Measurements from ENCODE around the gene PAFAH1B1. TPM values are rescaled to one million over a fixed set of nuclear protein-coding genes. Genes with fewer than 3 reads are reported as not detected.

The PAFAH1B1 gene
- total RNA-seq, 5 donors from 2014 or later (not counting 1 experiment from before 2014, with no cell fraction given), result 113 to 133 (median 122) TPM

DNA sequence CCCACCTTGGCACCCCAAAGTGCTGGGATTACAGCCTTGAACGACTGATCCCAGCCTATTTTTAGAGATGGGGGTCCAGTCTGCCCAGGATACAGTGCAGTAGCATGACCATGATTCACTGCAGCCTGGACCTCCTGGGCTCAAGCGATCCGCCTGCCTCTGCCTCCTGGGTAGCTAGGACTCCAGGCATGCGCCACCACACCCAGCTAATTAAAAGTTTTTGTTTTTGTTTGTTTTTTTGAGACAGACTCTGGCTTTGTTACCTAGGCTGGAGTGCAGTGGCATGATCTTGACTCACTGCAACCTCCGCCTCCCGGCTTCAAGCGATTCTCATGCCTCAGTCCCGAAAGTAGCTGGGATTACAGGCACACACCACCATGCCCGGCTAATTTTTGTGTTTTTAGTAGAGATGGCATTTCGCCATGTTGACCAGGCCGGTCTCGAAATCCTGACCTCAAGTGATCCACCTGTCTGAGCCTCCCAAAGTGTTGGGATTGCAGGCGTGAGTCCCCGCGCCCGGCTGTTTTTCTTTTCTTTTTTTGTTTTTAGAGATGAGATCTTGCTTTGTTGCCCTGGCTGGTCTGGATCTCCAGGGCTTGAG, 2.3 kb upstream of the PAFAH1B1 start:
- no peaks in the 10 kb centered on the region for H3K9me3 Mint-ChIP-seq
- Histone ChIP-seq H3K9me3 (no peaks in the 10 kb centered on the region), H3K27ac (ENCODE audit: low read length) (no peak overlapping the region), H3K27me3 (replicated peaks in 1 of 2; ENCODE audit: control insufficient read depth in 2 of 2, extremely low read depth in 1 of 2, insufficient read depth in 2 of 2, low read length in 1 of 2) (peaks cover 0 to 3% of the 10 kb centered on the region in 2 experiments), H3K4me3 (ENCODE audit: control insufficient read depth in 1 of 2, extremely low read depth in 1 of 2, low read length in 1 of 2) (no peak overlapping the region), H3K36me3 (ENCODE audit: control insufficient read depth in 2 of 2, extremely low read depth in 1 of 2, insufficient read depth in 1 of 2, low read length in 1 of 2) (no peaks in the 10 kb centered on the region), H3K4me1 (ENCODE audit: control insufficient read depth in 1 of 2, extremely low read depth in 1 of 2, insufficient read depth in 2 of 2, low read length in 2 of 2) (peaks cover 14 to 17% of the 10 kb centered on the region in 2 experiments)
- ChIA-PET CTCF (no interaction called here), POLR2A (no interaction called here)
- DNase-seq (no peak), ATAC-seq (replicated peaks in 1 of 4) (no peak)
- no peak overlapping the region for H3K4me3 Mint-ChIP-seq
- peaks cover 16 to 18% (median 18%) of the 10 kb centered on the region in 3 donors for H3K4me1 Mint-ChIP-seq
- no peak overlapping the region for H3K27ac Mint-ChIP-seq
- H3K27me3 Mint-ChIP-seq, result no peaks in the 10 kb centered on the region
- 95% methylated on average over 7 of the region's 16 CpGs for WGBS (ENCODE audit: insufficient coverage)
- H3K36me3 Mint-ChIP-seq, result no peaks in the 10 kb centered on the region

DNA sequence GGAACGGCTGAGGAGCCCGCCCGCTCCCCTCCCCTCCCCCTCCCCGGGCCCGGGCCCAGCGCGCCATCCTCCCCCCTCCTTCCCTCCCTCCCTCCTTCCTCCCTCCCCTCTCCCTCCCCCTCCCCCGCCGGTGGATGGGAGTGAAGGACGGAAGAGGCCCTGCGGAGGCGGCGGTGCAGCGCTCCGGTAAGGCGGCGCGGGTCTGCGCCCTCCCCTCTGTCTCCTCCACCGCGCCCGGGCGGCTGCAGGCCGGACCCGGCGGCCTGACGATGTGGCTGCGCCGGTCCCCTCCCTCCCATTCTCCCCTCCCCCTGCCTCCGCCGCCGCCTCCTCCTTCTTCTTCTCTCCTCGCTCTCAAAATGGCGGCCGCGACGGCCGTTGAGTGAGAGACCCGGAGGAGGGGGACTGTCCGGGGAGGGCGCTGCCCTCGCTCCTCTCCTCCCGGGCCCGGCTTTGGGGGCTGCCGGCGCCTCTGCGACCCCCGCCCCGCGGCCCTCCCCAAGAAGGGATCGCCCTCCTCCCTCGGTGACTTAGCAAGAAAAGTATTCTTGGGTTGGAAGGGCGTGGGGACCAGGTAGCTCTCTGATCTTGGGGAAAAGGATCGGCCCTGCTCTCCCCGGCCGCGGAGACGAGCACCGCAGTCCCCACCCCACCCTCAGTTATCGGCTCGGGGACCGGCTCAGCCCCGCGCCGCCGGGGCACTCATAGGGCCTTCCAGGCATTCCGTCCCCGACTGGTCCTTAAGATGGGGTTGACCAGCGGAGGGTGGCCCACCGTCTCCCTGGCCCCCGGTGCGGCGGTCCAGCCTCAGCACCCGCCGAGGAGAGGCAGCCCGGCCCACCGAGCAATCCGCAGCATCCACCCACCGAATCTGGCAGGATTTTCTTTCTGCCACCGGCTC, 617 bp downstream of the PAFAH1B1 start:
- peak overlapping the region; percentile 90 to 93 for H3K27ac Mint-ChIP-seq
- H3K27me3 ChIP-seq (replicated peaks in 1 of 2; ENCODE audit: control insufficient read depth in 2 of 2, extremely low read depth in 1 of 2, insufficient read depth in 2 of 2, low read length in 1 of 2), result no peaks in the 10 kb centered on the region
- peak overlapping the region; percentile 77 to 97 for H3K4me3 ChIP-seq (ENCODE audit: control insufficient read depth in 1 of 2, extremely low read depth in 1 of 2, low read length in 1 of 2)
- no peaks in the 10 kb centered on the region for H3K9me3 Mint-ChIP-seq
- CTCF ChIA-PET, result interaction anchor here in 1 of 2 donors (0.6 to 1.5 kb wide), 2 partner anchors 32 to 81 kb away, joined by 3 to 5 read pairs; no protein-coding TSS in a partner anchor
- H3K9me3 ChIP-seq, result no peaks in the 10 kb centered on the region
- peaks cover 29% of the 10 kb centered on the region in 2 experiments for H3K4me1 ChIP-seq (ENCODE audit: control insufficient read depth in 1 of 2, extremely low read depth in 1 of 2, insufficient read depth in 2 of 2, low read length in 2 of 2)
- no peaks in the 10 kb centered on the region for H3K36me3 ChIP-seq (ENCODE audit: control insufficient read depth in 2 of 2, extremely low read depth in 1 of 2, insufficient read depth in 1 of 2, low read length in 1 of 2)
- peaks cover 40 to 43% (median 43%) of the 10 kb centered on the region in 3 donors for H3K4me1 Mint-ChIP-seq
- POLR2A ChIA-PET, result interaction anchor here (0.6 to 1.2 kb wide), 6 partner anchors 13 to 83 kb away, joined by 3 to 12 read pairs (median 4); partner anchors contain the start of gene METTL16 (in 1 of the 2)
- peak; percentile 65 to 77 (median 72) for ATAC-seq (replicated peaks in 1 of 4)
- no peaks in the 10 kb centered on the region for H3K27me3 Mint-ChIP-seq
- peak in 34 of 35 experiments; percentile 63 to 84 (median 78) for DNase-seq
- H3K27ac ChIP-seq (ENCODE audit: low read length), result peak overlapping the region; percentile 94
- H3K4me3 Mint-ChIP-seq, result peak overlapping the region; percentile 84 to 97 (median 95)
- H3K36me3 Mint-ChIP-seq, result no peaks in the 10 kb centered on the region
- under 1% methylated on average over 46 of the region's 80 CpGs for WGBS (ENCODE audit: insufficient coverage)

GRCh38 chr17:2594722-2595599, 1.5 kb downstream of the PAFAH1B1 start:
- Histone ChIP-seq H3K27me3 (replicated peaks in 1 of 2; ENCODE audit: control insufficient read depth in 2 of 2, extremely low read depth in 1 of 2, insufficient read depth in 2 of 2, low read length in 1 of 2) (no peaks in the 10 kb centered on the region), H3K4me1 (ENCODE audit: control insufficient read depth in 1 of 2, extremely low read depth in 1 of 2, insufficient read depth in 2 of 2, low read length in 2 of 2) (peaks cover 31 to 33% of the 10 kb centered on the region in 2 experiments), H3K27ac (ENCODE audit: low read length) (peak overlapping the region; percentile 94), H3K4me3 (ENCODE audit: control insufficient read depth in 1 of 2, extremely low read depth in 1 of 2, low read length in 1 of 2) (peak overlapping the region; percentile 77 to 97), H3K36me3 (ENCODE audit: control insufficient read depth in 2 of 2, extremely low read depth in 1 of 2, insufficient read depth in 1 of 2, low read length in 1 of 2) (no peaks in the 10 kb centered on the region), H3K9me3 (no peaks in the 10 kb centered on the region)
- Mint-ChIP-seq H3K36me3 (peaks cover 4% of the 10 kb centered on the region), H3K27me3 (no peaks in the 10 kb centered on the region), H3K4me3 (peak overlapping the region; percentile 84 to 97 (median 95)), H3K9me3 (no peaks in the 10 kb centered on the region), H3K4me1 (peaks cover 47 to 50% (median 50%) of the 10 kb centered on the region in 3 donors), H3K27ac (peak overlapping the region; percentile 86 to 93)
- ATAC-seq (replicated peaks in 1 of 4), result no peak
- 0% methylated on average over 3 of the region's 16 CpGs for WGBS (ENCODE audit: insufficient coverage)
- ChIA-PET CTCF (interaction anchor here in 1 of 2 donors (0.7 kb wide), 2 partner anchors 8 to 220 kb away, joined by 4 to 8 read pairs; no protein-coding TSS in a partner anchor), POLR2A (interaction anchor here (0.6 to 1.1 kb wide), 3 partner anchors 14 to 84 kb away, joined by 3 to 4 read pairs (median 4); partner anchors contain the start of gene METTL16 (in 1 of the 2))
- peak in 2 of 35 experiments; percentile 5 to 41 for DNase-seq

DNA sequence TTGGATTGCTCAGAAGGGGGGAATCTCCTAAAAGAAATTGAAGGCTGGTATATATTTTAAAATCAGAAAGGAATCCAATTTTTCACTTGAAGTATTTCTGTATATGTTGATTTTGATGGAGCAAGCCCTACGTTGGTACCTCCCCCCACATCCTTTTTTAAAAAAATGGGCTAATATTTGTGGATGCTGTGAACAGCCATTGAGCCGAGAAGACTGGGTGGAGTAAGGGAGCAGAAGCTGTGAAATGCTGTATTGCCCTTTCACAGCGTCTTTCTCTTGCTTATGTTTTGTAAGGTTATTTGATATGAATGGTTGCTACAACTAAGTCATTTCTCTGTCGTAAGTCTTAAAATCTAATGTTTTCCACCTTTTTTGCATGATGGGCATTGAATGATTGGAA, 2.3 kb downstream of the PAFAH1B1 start:
- H3K4me1 ChIP-seq (ENCODE audit: control insufficient read depth in 1 of 2, extremely low read depth in 1 of 2, insufficient read depth in 2 of 2, low read length in 2 of 2), result peaks cover 33 to 38% of the 10 kb centered on the region in 2 experiments
- ATAC-seq (replicated peaks in 1 of 4) (no peak), DNase-seq (peak in 1 of 35 experiments; percentile 17)
- Mint-ChIP-seq H3K4me1 (peaks cover 50 to 53% (median 50%) of the 10 kb centered on the region in 3 donors), H3K4me3 (peak overlapping the region; percentile 84 to 97 (median 95)), H3K36me3 (peaks cover 4% of the 10 kb centered on the region), H3K27me3 (no peaks in the 10 kb centered on the region), H3K9me3 (no peaks in the 10 kb centered on the region), H3K27ac (peak overlapping the region in 1 of 2 donors; percentile 15)
- ChIA-PET CTCF (interaction anchor here in 1 of 2 donors (0.6 to 0.7 kb wide), 3 partner anchors 9 to 219 kb away, joined by 4 to 8 read pairs (median 4); no protein-coding TSS in a partner anchor), POLR2A (interaction anchor here (0.5 to 1.6 kb wide), 3 partner anchors 10 to 130 kb away, joined by 5 to 8 read pairs (median 8); no protein-coding TSS in a partner anchor)
- H3K4me3 ChIP-seq (ENCODE audit: control insufficient read depth in 1 of 2, extremely low read depth in 1 of 2, low read length in 1 of 2), result peak overlapping the region; percentile 23 to 97
- H3K36me3 ChIP-seq (ENCODE audit: control insufficient read depth in 2 of 2, extremely low read depth in 1 of 2, insufficient read depth in 1 of 2, low read length in 1 of 2), result no peaks in the 10 kb centered on the region
- H3K27me3 ChIP-seq (replicated peaks in 1 of 2; ENCODE audit: control insufficient read depth in 2 of 2, extremely low read depth in 1 of 2, insufficient read depth in 2 of 2, low read length in 1 of 2), result no peaks in the 10 kb centered on the region
- no peaks in the 10 kb centered on the region for H3K9me3 ChIP-seq
- no peak overlapping the region for H3K27ac ChIP-seq (ENCODE audit: low read length)
- WGBS (ENCODE audit: insufficient coverage), result 20% methylated on average over 1 of the region's 4 CpGs

DNA sequence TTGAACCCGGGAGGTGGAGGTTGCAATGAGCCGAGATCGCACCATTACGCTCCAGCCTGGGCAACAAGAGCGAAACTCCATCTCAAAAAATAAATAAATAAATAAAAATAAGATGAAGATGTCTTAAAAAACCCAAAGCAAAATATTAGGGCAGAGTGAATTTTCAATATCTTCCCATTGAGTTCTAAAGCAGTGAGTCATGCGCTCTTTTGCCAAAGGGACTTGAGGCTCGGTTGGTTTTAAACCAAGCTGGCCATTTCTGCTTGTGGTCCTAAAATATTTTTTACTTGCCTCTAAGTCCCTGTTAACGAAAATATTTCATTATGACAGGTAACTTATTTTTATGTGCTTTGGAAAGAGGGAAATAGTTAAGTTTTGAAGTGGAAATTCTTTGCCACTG, 4.7 kb downstream of the PAFAH1B1 start:
- no peaks in the 10 kb centered on the region for H3K27me3 Mint-ChIP-seq
- ATAC-seq (replicated peaks in 1 of 4) (no peak), DNase-seq (no peak)
- H3K36me3 Mint-ChIP-seq, result peaks cover 4% of the 10 kb centered on the region
- no peaks in the 10 kb centered on the region for H3K36me3 ChIP-seq (ENCODE audit: control insufficient read depth in 2 of 2, extremely low read depth in 1 of 2, insufficient read depth in 1 of 2, low read length in 1 of 2)
- WGBS (ENCODE audit: insufficient coverage), result 100% methylated on average over 2 of the region's 8 CpGs
- no peak overlapping the region for H3K27ac Mint-ChIP-seq
- no peak overlapping the region for H3K4me3 ChIP-seq (ENCODE audit: control insufficient read depth in 1 of 2, extremely low read depth in 1 of 2, low read length in 1 of 2)
- peaks cover 69 to 71% (median 70%) of the 10 kb centered on the region in 3 donors for H3K4me1 Mint-ChIP-seq
- H3K4me1 ChIP-seq (ENCODE audit: control insufficient read depth in 1 of 2, extremely low read depth in 1 of 2, insufficient read depth in 2 of 2, low read length in 2 of 2), result peaks cover 29 to 47% of the 10 kb centered on the region in 2 experiments
- CTCF ChIA-PET, result interaction anchor here in 1 of 2 donors (0.6 kb wide), 1 partner anchor 28 kb away, joined by 3 read pairs; no protein-coding TSS in a partner anchor
- no peaks in the 10 kb centered on the region for H3K27me3 ChIP-seq (replicated peaks in 1 of 2; ENCODE audit: control insufficient read depth in 2 of 2, extremely low read depth in 1 of 2, insufficient read depth in 2 of 2, low read length in 1 of 2)
- no peaks in the 10 kb centered on the region for H3K9me3 ChIP-seq
- no peaks in the 10 kb centered on the region for H3K9me3 Mint-ChIP-seq
- no peak overlapping the region for H3K27ac ChIP-seq (ENCODE audit: low read length)
- H3K4me3 Mint-ChIP-seq, result peak overlapping the region; percentile 17 to 84 (median 38)
- POLR2A ChIA-PET, result no interaction called here

Data from T-cell (primary cell).